ENCODE measurements around the gene MCC. TPM values are rescaled to one million over a fixed set of nuclear protein-coding genes. Genes with fewer than 3 reads are reported as not detected.

The MCC gene
- total RNA-seq, 1 donor from 2014 or later, result 20.6 TPM

DNA sequence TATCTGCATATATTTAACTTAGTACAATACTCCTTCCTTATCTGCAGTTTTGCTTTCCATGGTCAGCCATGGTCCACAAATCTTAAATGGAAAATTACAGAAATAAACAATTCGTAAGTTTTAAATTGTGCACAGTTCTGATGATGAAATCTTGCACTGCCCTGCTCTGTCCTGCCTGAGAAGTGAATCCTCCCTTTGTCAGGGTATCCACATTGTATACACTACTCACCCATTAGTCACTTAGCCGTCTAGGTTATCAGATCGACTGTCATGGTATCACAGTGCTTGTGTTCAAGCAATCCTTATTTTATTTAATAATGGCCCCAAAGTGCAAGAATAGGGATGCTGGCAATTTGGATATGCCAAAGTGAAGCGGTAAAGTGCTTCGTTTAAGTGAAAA, 16.9 kb upstream of the MCC start:
- DNase-seq (no peak), ATAC-seq (no peak)
- H3K27me3 ChIP-seq (ENCODE audit: low read depth), result peaks cover 22% of the 10 kb centered on the region
- intact Hi-C loops (cut with DNase I), result no loop called here
- TF ChIP-seq, protein P1, sequence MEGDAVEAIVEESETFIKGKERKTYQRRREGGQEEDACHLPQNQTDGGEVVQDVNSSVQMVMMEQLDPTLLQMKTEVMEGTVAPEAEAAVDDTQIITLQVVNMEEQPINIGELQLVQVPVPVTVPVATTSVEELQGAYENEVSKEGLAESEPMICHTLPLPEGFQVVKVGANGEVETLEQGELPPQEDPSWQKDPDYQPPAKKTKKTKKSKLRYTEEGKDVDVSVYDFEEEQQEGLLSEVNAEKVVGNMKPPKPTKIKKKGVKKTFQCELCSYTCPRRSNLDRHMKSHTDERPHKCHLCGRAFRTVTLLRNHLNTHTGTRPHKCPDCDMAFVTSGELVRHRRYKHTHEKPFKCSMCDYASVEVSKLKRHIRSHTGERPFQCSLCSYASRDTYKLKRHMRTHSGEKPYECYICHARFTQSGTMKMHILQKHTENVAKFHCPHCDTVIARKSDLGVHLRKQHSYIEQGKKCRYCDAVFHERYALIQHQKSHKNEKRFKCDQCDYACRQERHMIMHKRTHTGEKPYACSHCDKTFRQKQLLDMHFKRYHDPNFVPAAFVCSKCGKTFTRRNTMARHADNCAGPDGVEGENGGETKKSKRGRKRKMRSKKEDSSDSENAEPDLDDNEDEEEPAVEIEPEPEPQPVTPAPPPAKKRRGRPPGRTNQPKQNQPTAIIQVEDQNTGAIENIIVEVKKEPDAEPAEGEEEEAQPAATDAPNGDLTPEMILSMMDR (IDR thresholded peaks at IDR 0.05), result no peak
- H3K27ac ChIP-seq, result no peak overlapping the region
- H3K4me1 ChIP-seq, result no peaks in the 10 kb centered on the region
- H3K4me3 ChIP-seq, result no peak overlapping the region
- no peaks in the 10 kb centered on the region for H3K36me3 ChIP-seq
- H3K9me3 ChIP-seq, result no peaks in the 10 kb centered on the region

- H3K36me3 ChIP-seq, result no peaks in the 10 kb centered on the region
- ATAC-seq, result no peak
- H3K27me3 ChIP-seq (ENCODE audit: low read depth), result peaks cover 22% of the 10 kb centered on the region
- intact Hi-C loops (cut with DNase I), result no loop called here
- H3K9me3 ChIP-seq, result no peaks in the 10 kb centered on the region
- TF ChIP-seq, protein P1 (IDR thresholded peaks at IDR 0.05), result no peak
- no peaks in the 10 kb centered on the region for H3K4me1 ChIP-seq
- no peak overlapping the region for H3K4me3 ChIP-seq
- DNase-seq, result no peak
- no peak overlapping the region for H3K27ac ChIP-seq
Measured at GRCh38 chr5:113503146-113503545, 14.9 kb upstream of the MCC start.

GRCh38 chr5:113502073-113502472, 13.8 kb upstream of the MCC start:
- no peak for ATAC-seq
- TF ChIP-seq, protein P1 (IDR thresholded peaks at IDR 0.05), result no peak
- Histone ChIP-seq H3K4me1 (no peaks in the 10 kb centered on the region), H3K9me3 (no peaks in the 10 kb centered on the region), H3K27me3 (ENCODE audit: low read depth) (peaks cover 17% of the 10 kb centered on the region), H3K27ac (no peak overlapping the region), H3K4me3 (no peak overlapping the region), H3K36me3 (no peaks in the 10 kb centered on the region)
- no peak for DNase-seq
- intact Hi-C loops (cut with DNase I), result no loop called here

GRCh38 chr5:113495422-113495841, 7.2 kb upstream of the MCC start:
- H3K4me1 ChIP-seq, result no peaks in the 10 kb centered on the region
- TF ChIP-seq, protein P1 (IDR thresholded peaks at IDR 0.05), result no peak
- no peak overlapping the region for H3K27ac ChIP-seq
- ATAC-seq, result no peak
- no peaks in the 10 kb centered on the region for H3K36me3 ChIP-seq
- peaks cover 3% of the 10 kb centered on the region for H3K9me3 ChIP-seq
- peaks cover 11% of the 10 kb centered on the region for H3K27me3 ChIP-seq (ENCODE audit: low read depth)
- no peak overlapping the region for H3K4me3 ChIP-seq
- intact Hi-C loops (cut with DNase I), result no loop called here
- no peak for DNase-seq

DNA sequence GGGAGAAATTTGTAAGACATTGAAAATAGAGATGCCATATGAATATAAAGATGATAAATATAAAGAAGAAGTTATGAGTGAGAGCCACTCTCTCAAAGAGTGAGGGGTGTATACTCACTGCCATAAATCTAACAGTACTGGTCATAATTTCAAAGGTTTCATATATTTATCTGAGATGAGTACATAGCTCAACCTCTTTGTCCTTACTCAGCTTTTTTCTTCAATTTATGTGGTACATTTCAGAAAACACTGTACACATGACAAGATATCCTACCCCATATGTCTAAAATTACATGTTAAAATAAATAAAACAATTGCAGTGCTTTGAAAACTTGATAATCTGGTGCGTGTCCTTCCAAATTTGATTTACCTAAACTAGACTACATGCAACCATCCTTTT, 5.2 kb upstream of the MCC start:
- Histone ChIP-seq H3K27ac (no peak overlapping the region), H3K27me3 (ENCODE audit: low read depth) (peaks cover 29% of the 10 kb centered on the region), H3K4me1 (peaks cover 9% of the 10 kb centered on the region), H3K36me3 (no peaks in the 10 kb centered on the region), H3K4me3 (no peak overlapping the region), H3K9me3 (peaks cover 7% of the 10 kb centered on the region)
- TF ChIP-seq, protein P1 (IDR thresholded peaks at IDR 0.05), result no peak
- intact Hi-C loops (cut with DNase I), result no loop called here
- ATAC-seq, result no peak
- no peak for DNase-seq

GRCh38 chr5:113491022-113491421, 2.8 kb upstream of the MCC start:
- Histone ChIP-seq H3K36me3 (no peaks in the 10 kb centered on the region), H3K4me3 (no peak overlapping the region), H3K27ac (no peak overlapping the region), H3K4me1 (peaks cover 23% of the 10 kb centered on the region), H3K27me3 (ENCODE audit: low read depth) (peaks cover 54% of the 10 kb centered on the region), H3K9me3 (peaks cover 7% of the 10 kb centered on the region)
- TF ChIP-seq, protein P1 (IDR thresholded peaks at IDR 0.05), result no peak
- ATAC-seq, result no peak
- no peak for DNase-seq
- intact Hi-C loops (cut with DNase I), result no loop called here
